GM12878 (cell line): Measurements from ENCODE around the gene GALNT9. TPM values are rescaled to one million over a fixed set of nuclear protein-coding genes. Genes with fewer than 3 reads are reported as not detected.
A peak's percentile ranks its signal among the peaks of the same experiment; 100 is the strongest.

ENCODE experiments used
- ATAC-seq: fragments of 200-7000 bp; cut with Tn5 transposase; 3 replicates; pipeline ENCODE4 v1.9.1; 2020; ENCODE audit warnings: mild to moderate bottlenecking, moderate library complexity
- BruUV-seq: library from RNA; stranded (reverse); fragments of 400-500 nt; replicated peaks from 2 replicates; lab custom pipeline; 2021; lab: Mats Ljungman, UMichigan
- CTCF ChIA-PET: fragments of 300-600 bp; sonication (Branson Sonifier 250); formaldehyde crosslinking; extraction: SDS; loops from one replicate; lab custom pipeline; 2021; ENCODE audit warnings: inconsistent platforms; lab: Yijun Ruan, JAX
- POLR2A ChIA-PET: fragments of 350-600 bp; formaldehyde crosslinking; extraction: SDS; loops from one replicate; lab custom pipeline; 2021; ENCODE audit warnings: inconsistent platforms; lab: Charles Lee
- RAD21 ChIA-PET: fragments of 300-600 bp; sonication (Branson Sonifier 250); formaldehyde crosslinking; loops from one replicate; lab custom pipeline; 2023; ENCODE audit warnings: antibody characterized with exemption; ENCODE audit not compliant: unreplicated experiment; lab: Charles Lee
- SMC1A ChIA-PET: fragments of 300-600 bp; sonication (Branson Sonifier 250); formaldehyde crosslinking; loops from one replicate; lab custom pipeline; 2023; ENCODE audit not compliant: unreplicated experiment, uncharacterized antibody; lab: Charles Lee
- DNase-seq: peaks from one replicate; pipeline ENCODE4 v3.0.0-alpha.2; 2011; ENCODE audit warnings: low read depth, low spot score
- FAIRE-seq: peaks from 3 replicates; lab custom pipeline; 2011; peaks lifted over from hg19 to GRCh38; lab: Jason Lieb, UNC
- H2AFZ ChIP-seq: 2 replicates; pipeline ENCODE4 v1.6.0; 2011; ENCODE audit warnings: low read depth, low read length, control low read depth; ENCODE audit not compliant: control insufficient read depth
- H3K27ac ChIP-seq: 2 replicates; pipeline ENCODE4 v1.5.1; 2011; ENCODE audit warnings: control low read depth; ENCODE audit not compliant: control insufficient read depth, insufficient read depth
- H3K27me3 ChIP-seq, 2 experiments: replicated peaks in 1 of 2; 2 replicates each; pipeline versions ENCODE4 v1.6.0 to v1.6.1; 2011; ENCODE audit warnings: low read length in 1 of 2; ENCODE audit not compliant: control insufficient read depth in 2 of 2, insufficient read depth in 2 of 2
- H3K36me3 ChIP-seq, 2 experiments: 2 replicates each; pipeline ENCODE4 v1.5.1; 2011; ENCODE audit warnings: low read length in 1 of 2; ENCODE audit not compliant: control insufficient read depth in 2 of 2, insufficient read depth in 2 of 2
- H3K4me1 ChIP-seq: 2 replicates; pipeline ENCODE4 v1.6.1; 2011; ENCODE audit warnings: mild to moderate bottlenecking, low read length, moderate library complexity, mixed read lengths; ENCODE audit not compliant: control insufficient read depth, insufficient read depth
- H3K4me2 ChIP-seq: 2 replicates; pipeline ENCODE4 v1.6.0; 2011; ENCODE audit warnings: control low read depth; ENCODE audit not compliant: control insufficient read depth, insufficient read depth
- H3K4me3 ChIP-seq: fragments of 200-600 bp; sonication (generic); 2 replicates; pipeline ENCODE4 v1.5.1; 2016
- H3K79me2 ChIP-seq: 2 replicates; pipeline ENCODE4 v1.6.0; 2011; ENCODE audit warnings: low read length; ENCODE audit not compliant: control insufficient read depth, insufficient read depth
- H3K9ac ChIP-seq: 2 replicates; pipeline ENCODE4 v1.8.0; 2011; ENCODE audit warnings: low read length, control low read depth, mixed read lengths; ENCODE audit not compliant: control insufficient read depth, insufficient read depth
- H3K9me3 ChIP-seq: replicated peaks from 3 replicates; pipeline ENCODE4 v1.5.1; 2011; ENCODE audit warnings: mild to moderate bottlenecking, low read length; ENCODE audit not compliant: control insufficient read depth, insufficient read depth
- H4K20me1 ChIP-seq: 2 replicates; pipeline ENCODE4 v1.6.0; 2011; ENCODE audit not compliant: control insufficient read depth, insufficient read depth
- CUX1 ChIP-seq: IDR thresholded peaks from 2 replicates; pipeline ENCODE4 v1.6.1; 2012; ENCODE audit warnings: improper control_type of control experiment, low read depth, low read length; ENCODE audit not compliant: insufficient replicate concordance
- NFYB ChIP-seq: IDR thresholded peaks from 2 replicates; pipeline ENCODE4 v1.6.1; 2011; ENCODE audit warnings: low read depth, mild to moderate bottlenecking, low read length, improper control_type of control experiment, moderate library complexity; ENCODE audit not compliant: insufficient read depth
- PAX5 ChIP-seq: IDR thresholded peaks from 2 replicates; pipeline ENCODE4 v1.6.1; 2011; ENCODE audit warnings: low read depth, low read length, borderline replicate concordance
- WGBS: methylation state at CpG from one replicate; pipeline ENCODE4 v1.1.6; 2016; ENCODE audit warnings: low lambda C conversion rate; ENCODE audit not compliant: insufficient replicate concordance, insufficient coverage; ENCODE audit errors: missing lambda C conversion rate; 5-methylcytosine and 5-hydroxymethylcytosine counted together
- in situ Hi-C: fragments of 300-500 bp; cut with MboI; formaldehyde crosslinking; loops from 9 replicates; pipeline ENCODE4 v1.14.3; 2018; ENCODE audit warnings: mixed read lengths
- intact Hi-C: fragments of 100-400 bp; cut with micrococcal nuclease; formaldehyde crosslinking; loops from one replicate; pipeline ENCODE4 v1.14.2; 2022; ENCODE audit not compliant: unreplicated experiment
- polyA plus RNA-seq, 11 experiments: library from polyadenylated mRNA; depleted of rRNA in 4 of 11; unstranded in 6 of 11; stranded (reverse) in 5 of 11; fragments of >200 nt; fragmentation: Nextera tagmentation in 4 of 11; fragmentation: Illumina TruSeq in 1 of 11; extraction: Ambion mirVana in 4 of 11; extraction: Trizol in 1 of 11; gene quantifications; 1 replicate in 1 of 11; 2 replicates in 10 of 11; pipeline versions ENCODE4 v1.2.1 to v1.2.3, GENCODE V29; 2011 to 2016; ENCODE audit warnings: inconsistent platforms in 2 of 11, missing spikeins in 2 of 11, low read depth in 1 of 11
- total RNA-seq, 4 experiments: library from RNA; depleted of rRNA in 3 of 4; stranded (reverse); fragments of >200 nt in 3 of 4; fragmentation: Illumina TruSeq in 1 of 4; extraction: Trizol in 1 of 4; gene quantifications; 2 replicates each; pipeline versions ENCODE4 v1.2.1 to v1.2.3, GENCODE V29; 2013 to 2021

GALNT9 gene
- total and polyA plus RNA-seq, 10 of the 15 experiments (the other 5 are each of a cell fraction or from before 2014, with no cell fraction given): 0.04 TPM; not detected in 9

- TF ChIP-seq CUX1 (no peak), PAX5 (no peak)
- TF ChIP-seq, all 136 proteins: peak for 0
Measured at GRCh38 chr12:132275631-132276030, 53.8 kb downstream of the GALNT9 start (continued).

DNA sequence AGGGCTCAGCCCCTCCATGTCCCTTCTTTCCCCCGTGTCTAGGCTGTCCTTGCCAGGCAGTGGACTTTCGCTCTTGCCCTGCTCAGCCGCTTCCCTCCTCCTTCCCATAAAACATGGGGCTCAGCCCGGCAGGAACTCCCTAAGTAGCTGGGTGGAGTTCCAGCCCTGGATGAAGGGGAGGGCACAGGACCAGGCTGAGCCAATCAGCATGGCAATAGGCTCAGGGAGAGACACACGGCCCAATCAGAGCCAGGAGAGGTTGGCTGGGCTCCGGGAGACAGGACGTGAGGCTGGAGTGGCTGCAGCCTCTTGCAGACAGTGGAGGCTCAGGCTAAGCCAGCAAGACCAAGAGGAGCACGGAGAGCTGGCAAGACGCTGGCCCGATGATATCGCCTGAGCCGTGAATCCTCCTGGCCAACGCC is 54.3 kb downstream of the GALNT9 start:
- ChIA-PET RAD21 (no interaction called here), POLR2A (no interaction called here)
- Histone ChIP-seq H3K9ac (no peak overlapping the region), H3K4me2 (no peak overlapping the region), H3K4me3 (no peak overlapping the region), H3K27me3 (no peaks in the 10 kb centered on the region), H3K9me3 (no peaks in the 10 kb centered on the region)
- 59% methylated on average over 13 of the region's 13 CpGs for WGBS
- DNase-seq (no peak), ATAC-seq (no peak)
- TF ChIP-seq PAX5 (no peak), NFYB (peak; percentile 34; the same call in 1 of the 2 replicates)
- TF ChIP-seq, all 136 proteins: peak for 1
- no peak for FAIRE-seq
- no TSS peak for BruUV-seq
- in situ Hi-C loops: no loop called here
- CTCF ChIA-PET: no interaction called here
- Histone ChIP-seq H2AFZ (no peak overlapping the region), H3K27ac (no peak overlapping the region), H4K20me1 (no peaks in the 10 kb centered on the region), H3K36me3 (no peaks in the 10 kb centered on the region), H3K79me2 (no peaks in the 10 kb centered on the region), H3K4me1 (no peaks in the 10 kb centered on the region)
- SMC1A ChIA-PET: no interaction called here
- intact Hi-C loops: no loop called here
